GM21360 (cell line): Measurements from ENCODE around the gene ABCA13.
"Not testable (repeated sequence)": the region's sequence is repeated elsewhere in the genome, so short reads cannot be mapped to it uniquely, and the experiment has no call there.

ENCODE experiments used
- ATAC-seq: cut with Tn5 transposase; IDR thresholded peaks from one replicate; pipeline ENCODE4 v1.9.1; 2021; ENCODE audit warnings: mild to moderate bottlenecking, moderate library complexity; ENCODE audit not compliant: unreplicated experiment

The ABCA13 gene, protein sequence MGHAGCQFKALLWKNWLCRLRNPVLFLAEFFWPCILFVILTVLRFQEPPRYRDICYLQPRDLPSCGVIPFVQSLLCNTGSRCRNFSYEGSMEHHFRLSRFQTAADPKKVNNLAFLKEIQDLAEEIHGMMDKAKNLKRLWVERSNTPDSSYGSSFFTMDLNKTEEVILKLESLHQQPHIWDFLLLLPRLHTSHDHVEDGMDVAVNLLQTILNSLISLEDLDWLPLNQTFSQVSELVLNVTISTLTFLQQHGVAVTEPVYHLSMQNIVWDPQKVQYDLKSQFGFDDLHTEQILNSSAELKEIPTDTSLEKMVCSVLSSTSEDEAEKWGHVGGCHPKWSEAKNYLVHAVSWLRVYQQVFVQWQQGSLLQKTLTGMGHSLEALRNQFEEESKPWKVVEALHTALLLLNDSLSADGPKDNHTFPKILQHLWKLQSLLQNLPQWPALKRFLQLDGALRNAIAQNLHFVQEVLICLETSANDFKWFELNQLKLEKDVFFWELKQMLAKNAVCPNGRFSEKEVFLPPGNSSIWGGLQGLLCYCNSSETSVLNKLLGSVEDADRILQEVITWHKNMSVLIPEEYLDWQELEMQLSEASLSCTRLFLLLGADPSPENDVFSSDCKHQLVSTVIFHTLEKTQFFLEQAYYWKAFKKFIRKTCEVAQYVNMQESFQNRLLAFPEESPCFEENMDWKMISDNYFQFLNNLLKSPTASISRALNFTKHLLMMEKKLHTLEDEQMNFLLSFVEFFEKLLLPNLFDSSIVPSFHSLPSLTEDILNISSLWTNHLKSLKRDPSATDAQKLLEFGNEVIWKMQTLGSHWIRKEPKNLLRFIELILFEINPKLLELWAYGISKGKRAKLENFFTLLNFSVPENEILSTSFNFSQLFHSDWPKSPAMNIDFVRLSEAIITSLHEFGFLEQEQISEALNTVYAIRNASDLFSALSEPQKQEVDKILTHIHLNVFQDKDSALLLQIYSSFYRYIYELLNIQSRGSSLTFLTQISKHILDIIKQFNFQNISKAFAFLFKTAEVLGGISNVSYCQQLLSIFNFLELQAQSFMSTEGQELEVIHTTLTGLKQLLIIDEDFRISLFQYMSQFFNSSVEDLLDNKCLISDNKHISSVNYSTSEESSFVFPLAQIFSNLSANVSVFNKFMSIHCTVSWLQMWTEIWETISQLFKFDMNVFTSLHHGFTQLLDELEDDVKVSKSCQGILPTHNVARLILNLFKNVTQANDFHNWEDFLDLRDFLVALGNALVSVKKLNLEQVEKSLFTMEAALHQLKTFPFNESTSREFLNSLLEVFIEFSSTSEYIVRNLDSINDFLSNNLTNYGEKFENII (N-terminal part only)

GRCh38 chr7:48171202-48171601, at the start of gene ABCA13:
Gene ABCA13, plus strand, starts transcription at chr7:48171458. Its CDS starts 26 bp downstream, at chr7:48171484.
- ATAC-seq = no peak

- ATAC-seq = no peak
These were observed 45.2 kb upstream of the ABCA13 start for GRCh38 chr7:48126037-48126436.

DNA sequence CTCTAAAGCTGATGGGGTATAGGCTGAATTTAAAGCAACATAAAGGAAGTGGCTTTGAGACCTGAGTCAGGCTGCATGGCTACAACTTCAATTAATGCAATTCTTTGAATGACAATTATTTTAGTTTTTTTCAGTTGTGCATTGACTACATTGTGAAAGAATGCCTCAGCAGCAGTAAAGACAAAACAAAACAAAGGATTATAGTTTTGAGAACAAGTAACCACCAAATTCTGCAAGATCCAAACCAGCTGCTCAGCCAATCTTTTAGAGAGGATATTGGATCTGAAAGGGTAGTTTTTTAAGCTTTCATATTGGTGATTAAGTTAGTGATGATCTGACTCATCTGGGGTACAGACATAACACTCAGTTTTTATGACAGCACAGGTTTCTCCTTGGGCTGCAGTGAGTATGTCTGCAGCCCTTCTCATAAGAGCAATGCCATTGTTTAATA, 40.6 kb upstream of the ABCA13 start:
- peak; percentile 60 for ATAC-seq

GRCh38 chr7:48132792-48133191, 38.5 kb upstream of the ABCA13 start:
- no peak for ATAC-seq

GRCh38 chr7:48139459-48139858, 31.8 kb upstream of the ABCA13 start:
- no peak for ATAC-seq

- ATAC-seq = no peak
These were observed 31.1 kb upstream of the ABCA13 start for GRCh38 chr7:48140001-48140681.

GRCh38 chr7:48141521-48141920, 29.7 kb upstream of the ABCA13 start:
- ATAC-seq = no peak

- ATAC-seq = no peak
These were observed 26.9 kb upstream of the ABCA13 start for GRCh38 chr7:48144291-48144768.

DNA sequence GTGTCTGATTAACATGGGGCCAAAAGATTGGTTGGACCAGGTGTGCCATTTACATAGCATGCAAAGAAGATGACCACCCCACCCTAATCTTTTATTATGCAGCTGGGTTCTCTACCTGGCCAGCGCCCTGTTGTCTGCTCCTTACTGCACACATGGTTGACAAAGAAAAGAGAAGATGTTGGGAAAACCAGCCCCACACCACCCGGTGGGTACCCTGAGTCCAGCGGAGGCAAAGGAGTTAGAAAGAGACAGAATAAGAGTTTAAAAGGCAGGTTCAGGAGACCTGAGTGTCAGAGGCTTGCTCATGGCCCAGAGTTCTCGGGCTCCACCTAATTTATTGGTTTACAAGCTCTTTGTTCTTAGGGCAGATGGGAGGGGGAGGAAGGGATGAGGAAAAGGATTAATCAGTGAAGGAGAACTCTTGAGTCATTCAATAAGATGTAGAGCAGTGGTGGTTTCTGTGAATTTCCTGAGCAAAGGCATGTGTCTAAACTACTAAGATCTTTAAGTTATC, 24.1 kb upstream of the ABCA13 start:
- no peak for ATAC-seq

- ATAC-seq = not testable (repeated sequence)
These were observed 23.6 kb upstream of the ABCA13 start for GRCh38 chr7:48147690-48148089.

GRCh38 chr7:48148311-48148710, 22.9 kb upstream of the ABCA13 start:
- no peak for ATAC-seq

DNA sequence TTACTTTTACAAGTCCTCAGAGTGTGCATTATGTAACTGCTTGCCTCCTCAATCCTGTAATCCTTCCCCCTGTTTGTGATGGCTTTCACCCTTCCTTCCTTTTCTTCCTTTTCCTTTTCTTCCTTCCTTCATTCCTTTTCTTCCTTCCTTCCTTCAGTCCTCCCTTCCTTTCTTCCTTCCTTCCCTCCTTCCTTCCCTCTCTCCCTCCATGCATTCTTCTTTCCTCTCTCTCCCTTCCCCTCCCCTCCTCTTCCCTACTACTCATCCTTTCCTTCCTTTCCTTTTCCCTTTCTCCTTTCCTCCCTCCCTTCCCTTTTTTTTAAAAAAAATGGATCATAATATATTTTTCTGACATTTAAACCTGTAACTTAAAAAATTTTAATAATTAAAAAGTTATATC, 22.2 kb upstream of the ABCA13 start:
- no peak for ATAC-seq

DNA sequence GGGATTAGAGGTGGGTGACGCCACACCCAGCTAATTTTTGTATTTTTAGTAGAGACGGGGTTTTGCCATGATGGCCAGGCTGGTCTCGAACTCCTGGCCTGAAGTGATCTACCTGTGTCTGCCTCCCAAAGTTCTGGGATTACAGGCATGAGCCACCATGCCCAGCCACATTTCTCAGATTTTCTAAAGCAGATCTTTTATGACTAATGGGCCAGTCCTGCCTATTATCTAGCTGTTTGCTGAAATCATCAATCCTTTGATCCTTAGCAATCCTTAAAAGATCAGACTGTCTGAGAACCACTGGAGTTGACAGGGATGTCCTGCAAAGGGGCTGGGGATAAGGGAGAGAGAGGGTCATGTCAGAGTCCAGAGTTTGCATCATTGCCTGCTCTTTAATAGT, 21.2 kb upstream of the ABCA13 start:
- no peak for ATAC-seq

DNA sequence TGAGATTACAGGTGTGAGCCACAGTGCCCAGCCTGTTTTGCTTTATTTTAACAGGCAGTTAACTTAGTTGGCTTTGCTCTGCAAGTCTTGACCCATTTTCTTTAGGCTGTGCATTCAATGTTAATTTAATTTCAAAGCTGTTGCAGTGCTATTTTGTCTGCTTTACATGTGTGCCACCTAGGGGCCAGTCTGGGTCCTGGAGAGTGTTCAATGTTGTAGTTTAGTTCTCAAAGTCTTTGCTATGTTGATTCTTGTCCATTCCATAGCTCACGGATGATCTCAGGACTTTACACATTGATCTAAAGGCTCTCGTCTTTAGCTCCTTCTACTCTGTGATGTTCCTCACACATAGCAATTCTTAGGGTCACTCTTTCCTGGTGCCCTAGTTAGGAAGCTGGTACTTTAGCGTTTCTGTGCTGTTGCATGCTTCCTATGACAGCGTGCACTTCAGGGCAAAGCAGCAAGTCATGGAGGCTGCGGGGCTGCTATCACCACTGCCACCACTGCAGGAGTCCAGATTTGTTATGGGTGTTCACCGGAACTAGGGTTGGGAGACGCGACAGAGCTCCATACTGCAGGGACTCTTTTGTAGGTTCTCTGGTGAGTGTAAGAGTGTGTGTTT, 16.4 kb upstream of the ABCA13 start:
- ATAC-seq = peak; percentile 78

- ATAC-seq = no peak
These were observed 12.9 kb upstream of the ABCA13 start for GRCh38 chr7:48158404-48158803.

- no peak for ATAC-seq
These were observed 9.7 kb upstream of the ABCA13 start for GRCh38 chr7:48161407-48162125.

GRCh38 chr7:48165157-48165556, 6.1 kb upstream of the ABCA13 start:
- ATAC-seq = no peak

DNA sequence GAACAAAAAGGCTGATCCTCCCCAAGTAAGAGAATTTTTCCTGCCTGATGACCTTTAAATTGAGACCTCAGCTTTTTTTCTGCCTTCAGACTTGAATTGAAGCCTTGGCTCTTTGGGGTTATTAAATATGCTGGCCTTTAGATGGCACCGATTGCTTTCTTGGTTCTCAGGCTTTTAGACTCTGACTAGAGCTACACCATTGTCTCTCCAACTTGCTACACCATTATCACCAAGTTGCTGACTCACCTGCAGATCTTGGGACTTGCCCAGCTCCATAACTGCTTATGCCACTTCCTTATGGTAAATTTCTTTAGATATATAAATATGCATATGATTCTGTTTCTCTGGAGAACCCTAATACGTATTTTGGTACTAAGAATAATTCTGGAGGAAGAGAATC, 3.1 kb upstream of the ABCA13 start:
- no peak for ATAC-seq

- no peak for ATAC-seq
These were observed 752 bp upstream of the ABCA13 start for GRCh38 chr7:48170506-48170905.
